Fibroblast of lung (primary cell): Measurements from ENCODE around the gene CDA. TPM values are rescaled to one million over a fixed set of nuclear protein-coding genes. Genes with fewer than 3 reads are reported as not detected.

Source experiments
- DNase-seq, 2 donors: peaks; one replicate each; pipeline versions ENCODE4 v3.0.0 to v3.0.0-alpha.2; 2010; ENCODE audit warnings: low read depth in 2 of 2
- H2AFZ ChIP-seq: 2 replicates; pipeline ENCODE4 v1.5.1; 2012; ENCODE audit warnings: low read length, control low read depth, inconsistent platforms
- H3K27ac ChIP-seq: 2 replicates; pipeline ENCODE4 v1.5.1; 2011; ENCODE audit warnings: low read length, control low read depth; ENCODE audit not compliant: insufficient read depth
- H3K27me3 ChIP-seq: 2 replicates; pipeline ENCODE4 v1.5.1; 2011; ENCODE audit warnings: mild to moderate bottlenecking, low read length; ENCODE audit not compliant: control insufficient read depth, insufficient read depth
- H3K36me3 ChIP-seq: 2 replicates; pipeline ENCODE4 v1.5.1; 2011; ENCODE audit warnings: low read length; ENCODE audit not compliant: control insufficient read depth, insufficient read depth
- H3K4me1 ChIP-seq: 2 replicates; pipeline ENCODE4 v1.5.1; 2011; ENCODE audit warnings: low read length; ENCODE audit not compliant: control insufficient read depth, insufficient read depth; ENCODE audit errors: extremely low read depth
- H3K4me2 ChIP-seq: 2 replicates; pipeline ENCODE4 v1.5.1; 2011; ENCODE audit warnings: low read length, control low read depth; ENCODE audit not compliant: insufficient read depth; ENCODE audit errors: extremely low read depth
- H3K4me3 ChIP-seq, 4 experiments: fragments of 200-600 bp in 1 of 4; sonication (generic) in 1 of 4; replicated peaks in 1 of 4; 2 replicates each; pipeline ENCODE4 v1.5.1; 2011 to 2016; ENCODE audit warnings: low read length in 4 of 4, low read depth in 3 of 4, mild to moderate bottlenecking in 3 of 4, control low read depth in 2 of 4, inconsistent platforms in 1 of 4, mixed read lengths in 1 of 4; ENCODE audit not compliant: insufficient read depth in 1 of 4; ENCODE audit errors: control extremely low read depth in 1 of 4
- H3K79me2 ChIP-seq: 2 replicates; pipeline ENCODE4 v1.5.1; 2012; ENCODE audit warnings: mild to moderate bottlenecking, low read length, inconsistent platforms; ENCODE audit not compliant: control insufficient read depth, insufficient read depth
- H3K9ac ChIP-seq: 2 replicates; pipeline ENCODE4 v1.5.1; 2011; ENCODE audit warnings: mild to moderate bottlenecking, low read length, control low read depth; ENCODE audit not compliant: insufficient read depth
- H3K9me3 ChIP-seq: 2 replicates; pipeline ENCODE4 v1.5.1; 2012; ENCODE audit warnings: low read depth, low read length; ENCODE audit not compliant: control insufficient read depth, insufficient read depth
- H4K20me1 ChIP-seq: 2 replicates; pipeline ENCODE4 v1.5.1; 2011; ENCODE audit warnings: low read length; ENCODE audit not compliant: control insufficient read depth, insufficient read depth; ENCODE audit errors: extremely low read depth
- CTCF ChIP-seq, 2 donors: IDR thresholded peaks in 1 of 2; conservative IDR thresholded peaks in 1 of 2; 1 replicate in 1 of 2; 2 replicates in 1 of 2; pipeline ENCODE4 v1.5.1; 2011 to 2012; ENCODE audit warnings: low read length in 2 of 2, control low read depth in 1 of 2, inconsistent platforms in 1 of 2, low read depth in 1 of 2, mild to moderate bottlenecking in 1 of 2
- EZH2 ChIP-seq: IDR thresholded peaks from 2 replicates; pipeline ENCODE4 v1.5.1; 2012; ENCODE audit warnings: low read length, control low read depth, mild to moderate bottlenecking; ENCODE audit errors: missing control alignments
- polyA minus RNA-seq: library from RNA; depleted of rRNA, polyadenylated mRNA; stranded (reverse); fragments of >200 nt; gene quantifications from 2 replicates; pipeline ENCODE4 v1.2.3, GENCODE V29; 2011; ENCODE audit warnings: low replicate concordance
- polyA plus RNA-seq, 2 donors: library from polyadenylated mRNA; depleted of rRNA in 1 of 2; stranded (reverse) in 1 of 2; unstranded in 1 of 2; fragments of >200 nt; gene quantifications; 2 replicates each; pipeline ENCODE4 v1.2.1, GENCODE V29; 2011 to 2012; ENCODE audit warnings: missing spikeins in 1 of 2
- total RNA-seq: library from RNA; depleted of rRNA; stranded (reverse); fragments of >200 nt; gene quantifications from 2 replicates; pipeline ENCODE4 v1.2.1, GENCODE V29; 2014

The CDA gene
- total RNA-seq, result 0.50 TPM in 1 of 2 replicates, not detected in the other
- polyA plus RNA-seq, result 3.0 and 4.2 TPM in 2 replicates
- polyA plus RNA-seq (2012), result 3.5 and 4.9 TPM in 2 replicates
- polyA minus RNA-seq, result 9.2 and 9.3 TPM in 2 replicates

GRCh38 chr1:20588634-20589225 is at the start of gene CDA:
Gene CDA (plus strand): TSS chr1:20589097. CDS start chr1:20589130, 33 bp downstream.
- peak within 1 kb of the TSS; percentile 74 for H2AFZ ChIP-seq
- no peaks in the 10 kb centered on the region for H3K27me3 ChIP-seq
- peaks cover 19% of the 10 kb centered on the region for H3K4me1 ChIP-seq
- H3K9ac ChIP-seq, result no peak within 1 kb of the TSS
- no peak for DNase-seq
- no peaks in the 10 kb centered on the region for H3K79me2 ChIP-seq
- H3K36me3 ChIP-seq, result no peaks in the 10 kb centered on the region
- peak within 1 kb of the TSS in 3 of 4 experiments; percentile 7 to 37 (median 22) for H3K4me3 ChIP-seq
- TF ChIP-seq CTCF (conservative IDR thresholded peaks at IDR 0.05 in 1 of 2, IDR thresholded peaks at IDR 0.05 in 1 of 2; ENCODE audit: low read depth in 1 of 2, low read length in 2 of 2), result no peak
- TF ChIP-seq EZH2, result no peak
- H3K9me3 ChIP-seq, result no peaks in the 10 kb centered on the region
- H3K4me2 ChIP-seq, result peak within 1 kb of the TSS; percentile 81
- H3K27ac ChIP-seq, result no peak within 1 kb of the TSS
- no peaks in the 10 kb centered on the region for H4K20me1 ChIP-seq

- no peaks in the 10 kb centered on the region for H3K79me2 ChIP-seq
- no peak overlapping the region for H3K4me2 ChIP-seq
- no peak overlapping the region for H2AFZ ChIP-seq
- H3K27me3 ChIP-seq, result peaks cover 14% of the 10 kb centered on the region
- H3K9me3 ChIP-seq, result no peaks in the 10 kb centered on the region
- DNase-seq, result peak; percentile 27 to 50
- H3K4me3 ChIP-seq, result no peak overlapping the region
- H3K36me3 ChIP-seq, result no peaks in the 10 kb centered on the region
- no peak overlapping the region for H3K27ac ChIP-seq
- no peak for TF ChIP-seq EZH2
- no peak for TF ChIP-seq CTCF (conservative IDR thresholded peaks at IDR 0.05 in 1 of 2, IDR thresholded peaks at IDR 0.05 in 1 of 2; ENCODE audit: low read depth in 1 of 2, low read length in 2 of 2)
- no peaks in the 10 kb centered on the region for H3K4me1 ChIP-seq
- no peaks in the 10 kb centered on the region for H4K20me1 ChIP-seq
- H3K9ac ChIP-seq, result no peak overlapping the region
Observed at GRCh38 chr1:20540281-20540680, 48.6 kb upstream of the CDA start.

DNA sequence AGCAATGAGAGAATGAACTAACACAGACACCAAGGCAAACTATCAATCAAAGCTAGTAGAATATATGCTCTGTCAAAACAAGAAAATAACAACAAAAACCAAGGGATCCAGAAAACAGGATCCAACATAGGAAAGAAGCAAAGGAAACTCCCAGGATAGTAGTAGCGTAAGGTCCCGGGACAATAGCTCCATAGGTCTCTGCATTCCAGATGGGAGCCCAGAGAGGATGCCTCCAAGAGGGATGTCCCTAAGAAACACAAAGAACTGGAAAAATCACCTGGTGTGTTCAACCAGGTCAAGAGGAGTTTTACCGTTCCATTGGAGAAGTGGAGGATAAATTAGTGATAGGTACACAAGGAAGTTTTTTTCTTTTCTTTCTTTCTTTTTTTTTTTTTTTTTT is 42.3 kb upstream of the CDA start:
- no peaks in the 10 kb centered on the region for H4K20me1 ChIP-seq
- no peak overlapping the region for H3K27ac ChIP-seq
- H3K4me3 ChIP-seq, result no peak overlapping the region
- H3K27me3 ChIP-seq, result peaks cover 25% of the 10 kb centered on the region
- H2AFZ ChIP-seq, result no peak overlapping the region
- H3K36me3 ChIP-seq, result no peaks in the 10 kb centered on the region
- TF ChIP-seq CTCF (conservative IDR thresholded peaks at IDR 0.05 in 1 of 2, IDR thresholded peaks at IDR 0.05 in 1 of 2; ENCODE audit: low read depth in 1 of 2, low read length in 2 of 2), result no peak
- H3K4me2 ChIP-seq, result no peak overlapping the region
- no peak for DNase-seq
- no peak overlapping the region for H3K9ac ChIP-seq
- H3K79me2 ChIP-seq, result no peaks in the 10 kb centered on the region
- H3K4me1 ChIP-seq, result no peaks in the 10 kb centered on the region
- no peaks in the 10 kb centered on the region for H3K9me3 ChIP-seq
